Colonic mucosa (tissue), 4 donors: ENCODE results near the gene PLEKHA6. TPM values are rescaled to one million over a fixed set of nuclear protein-coding genes. Genes with fewer than 3 reads are reported as not detected.

ENCODE experiments used
- DNase-seq: peaks from one replicate; pipeline ENCODE4 v3.0.0-alpha.2; 2020
- H3K27ac ChIP-seq: fragments of 200-600 bp; one replicate; pipeline ENCODE4 v1.8.0; 2021
- H3K27me3 ChIP-seq: fragments of 200-600 bp; one replicate; pipeline ENCODE4 v1.8.0; 2021
- H3K36me3 ChIP-seq: fragments of 200-600 bp; one replicate; pipeline ENCODE4 v1.8.0; 2021
- H3K4me1 ChIP-seq: fragments of 200-600 bp; one replicate; pipeline ENCODE4 v1.8.0; 2021; ENCODE audit warnings: mild to moderate bottlenecking
- H3K4me3 ChIP-seq: fragments of 200-600 bp; one replicate; pipeline ENCODE4 v1.8.0; 2021
- H3K9ac ChIP-seq, 2 donors: one replicate each; pipeline ENCODE4 v1.7.0; 2013; ENCODE audit warnings: control low read depth in 2 of 2, low read depth in 2 of 2, low read length in 2 of 2
- H3K9me3 ChIP-seq: fragments of 200-600 bp; one replicate; pipeline ENCODE4 v1.8.0; 2021
- CTCF ChIP-seq: fragments of 200-600 bp; IDR thresholded peaks from one replicate; pipeline ENCODE4 v1.8.0; 2022; ENCODE audit warnings: antibody characterized with exemption, mild to moderate bottlenecking
- intact Hi-C: fragments of 100-400 bp; cut with DNase I; formaldehyde crosslinking; loops from one replicate; pipeline ENCODE4 v1.14.1; 2022
- total RNA-seq, 2 donors: library from RNA; stranded (reverse); fragmentation: NEBNext Ultra II Directional in 1 of 2; extraction: Animal tissue kit (Norgen Biotek cat#: 25700) in 1 of 2; gene quantifications; one replicate each; pipeline ENCODE4 v1.2.1, GENCODE V29; 2021
- donor health status: healthy.
- donor health status: DM: no; HTN: no; CAD: no.
- donor health status: DM: no; HTN: no; CAD: no.

Gene PLEKHA6
- total RNA-seq, 2 donors from 2014 or later: 84.5 to 165 TPM

DNA sequence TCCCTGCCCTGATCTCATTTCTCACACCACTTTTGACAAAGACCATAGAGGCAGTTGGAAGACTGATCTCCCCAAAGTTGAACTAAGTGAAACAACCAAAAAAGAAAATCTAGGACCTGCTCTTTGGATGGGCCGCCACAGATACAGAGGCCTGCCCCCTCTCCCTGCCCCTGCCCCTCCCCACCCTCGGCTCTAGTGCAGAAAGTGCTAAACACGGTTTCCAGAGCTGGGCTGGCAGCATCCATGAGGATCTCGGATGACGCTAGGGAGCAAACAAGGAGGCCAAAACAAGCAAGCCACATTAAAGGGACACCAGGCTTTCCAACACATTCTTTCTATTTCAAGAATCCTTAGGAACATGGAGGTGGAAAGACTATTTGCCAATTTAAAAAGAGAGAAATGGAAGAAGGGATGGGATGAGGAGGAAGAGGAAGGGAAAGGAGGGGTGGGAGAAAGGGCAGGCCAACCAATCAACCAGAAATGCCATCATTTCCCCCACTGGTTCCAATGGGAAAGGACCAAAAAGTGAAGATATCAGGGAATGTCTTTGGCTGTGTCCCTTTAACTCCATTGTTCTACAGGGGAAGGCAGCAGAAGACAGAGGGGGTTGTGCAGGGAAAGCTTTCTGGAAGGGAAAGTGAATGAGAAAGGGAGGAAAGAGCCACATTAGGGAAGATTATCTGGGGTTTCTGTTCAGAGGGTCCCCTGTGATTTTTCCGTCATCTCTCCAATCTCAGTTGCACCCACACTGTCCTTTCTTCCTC is 107.6 kb downstream of the PLEKHA6 start:
- peaks cover 4% of the 10 kb centered on the region for H3K4me1 ChIP-seq
- intact Hi-C loops: no loop called here
- no peaks in the 10 kb centered on the region for H3K27me3 ChIP-seq
- peaks cover 5% of the 10 kb centered on the region for H3K36me3 ChIP-seq
- H3K9me3 ChIP-seq: no peaks in the 10 kb centered on the region
- no peak overlapping the region for H3K9ac ChIP-seq
- no peak for DNase-seq
- no peak for TF ChIP-seq CTCF
- H3K27ac ChIP-seq: no peak overlapping the region
- H3K4me3 ChIP-seq: no peak overlapping the region

- H3K4me1 ChIP-seq: peaks cover 4% of the 10 kb centered on the region
- no peak overlapping the region for H3K9ac ChIP-seq
- H3K4me3 ChIP-seq: no peak overlapping the region
- H3K27me3 ChIP-seq: no peaks in the 10 kb centered on the region
- DNase-seq: no peak
- no peaks in the 10 kb centered on the region for H3K36me3 ChIP-seq
- no peaks in the 10 kb centered on the region for H3K9me3 ChIP-seq
- H3K27ac ChIP-seq: no peak overlapping the region
- no peak for TF ChIP-seq CTCF
- intact Hi-C loops: no loop called here
Measured at GRCh38 chr1:204251286-204251685, 108.4 kb downstream of the PLEKHA6 start.

DNA sequence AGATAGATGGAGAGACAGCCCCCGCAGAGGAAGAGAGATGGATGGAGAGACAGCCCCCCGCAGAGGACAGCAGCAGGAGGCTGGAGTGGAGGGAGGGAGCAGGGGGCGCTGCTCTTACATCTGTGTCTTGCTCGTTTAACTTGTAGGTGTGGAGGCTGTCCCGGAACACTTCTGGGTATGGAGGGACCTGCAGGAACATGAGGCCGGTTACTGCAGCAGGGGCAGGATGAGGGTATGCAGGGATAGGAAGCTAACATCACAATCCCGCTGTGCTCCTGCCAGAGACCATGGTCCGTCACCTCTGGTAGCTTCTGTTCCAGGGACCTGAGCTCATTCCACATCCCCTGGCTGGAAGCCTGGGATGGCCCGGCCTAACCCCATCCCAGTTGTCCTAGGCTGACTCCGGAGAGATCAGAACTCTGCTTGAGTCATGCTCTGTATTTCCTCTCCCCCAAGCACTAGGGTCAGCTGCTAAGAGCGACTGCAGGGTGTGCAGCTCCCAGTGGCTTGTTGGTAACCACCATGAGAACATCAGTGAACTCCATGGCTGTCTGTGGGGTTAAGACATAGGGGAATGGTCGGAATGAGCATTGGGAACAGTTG is 109.2 kb downstream of the PLEKHA6 start:
- H3K36me3 ChIP-seq: no peaks in the 10 kb centered on the region

GRCh38 chr1:204249736-204250427 is 109.8 kb downstream of the PLEKHA6 start:
- no peak overlapping the region for H3K27ac ChIP-seq
- H3K4me1 ChIP-seq: peaks cover 4% of the 10 kb centered on the region
- H3K27me3 ChIP-seq: no peaks in the 10 kb centered on the region
- TF ChIP-seq CTCF: no peak
- no peaks in the 10 kb centered on the region for H3K36me3 ChIP-seq
- no peak overlapping the region for H3K4me3 ChIP-seq
- intact Hi-C loops: no loop called here
- H3K9me3 ChIP-seq: no peaks in the 10 kb centered on the region
- H3K9ac ChIP-seq: no peak overlapping the region
- no peak for DNase-seq

More for the DNA sequence above, 109.2 kb downstream of the PLEKHA6 start:
- H3K9me3 ChIP-seq: no peaks in the 10 kb centered on the region
- no peak overlapping the region for H3K4me3 ChIP-seq
- H3K9ac ChIP-seq: no peak overlapping the region
- DNase-seq: no peak
- no peak for TF ChIP-seq CTCF
- H3K27me3 ChIP-seq: no peaks in the 10 kb centered on the region
- no peak overlapping the region for H3K27ac ChIP-seq
- intact Hi-C loops: no loop called here
- H3K4me1 ChIP-seq: peaks cover 4% of the 10 kb centered on the region

DNA sequence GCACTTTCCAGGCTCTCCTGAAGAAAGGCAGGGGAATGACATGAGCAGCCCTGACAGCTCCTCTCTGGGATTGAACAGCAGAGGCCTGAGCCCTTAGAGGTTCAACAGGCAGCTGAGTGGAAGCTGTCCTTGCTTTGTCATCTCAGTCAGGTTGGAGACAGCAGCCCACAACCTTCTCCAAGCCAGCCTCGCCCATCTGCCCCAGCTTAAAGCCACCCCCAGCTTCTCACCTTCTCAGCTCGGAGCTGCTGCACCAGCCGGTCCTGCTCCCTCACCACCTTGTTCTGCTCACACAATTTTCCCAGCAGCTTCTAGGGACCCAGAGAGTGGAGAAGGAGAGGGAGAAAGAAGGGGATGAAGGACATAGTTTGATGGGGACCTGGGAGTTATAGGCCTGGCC is 110.8 kb downstream of the PLEKHA6 start:
- Histone ChIP-seq H3K9ac (no peak overlapping the region), H3K4me1 (peaks cover 2% of the 10 kb centered on the region), H3K27me3 (no peaks in the 10 kb centered on the region), H3K4me3 (no peak overlapping the region), H3K36me3 (no peaks in the 10 kb centered on the region), H3K9me3 (no peaks in the 10 kb centered on the region), H3K27ac (no peak overlapping the region)
- intact Hi-C loops: no loop called here
- no peak for TF ChIP-seq CTCF
- no peak for DNase-seq
